ENCODE results near the gene YIPF1. TPM values are rescaled to one million over a fixed set of nuclear protein-coding genes. Genes with fewer than 3 reads are reported as not detected.

Gene YIPF1
- total RNA-seq, 3 donors from 2014 or later (not counting 1 experiment from before 2014, with no cell fraction given), result 13.2 to 20.8 (median 18.0) TPM

- H3K4me3 ChIP-seq (ENCODE audit: low read length), result no peak overlapping the region
- peaks cover 8% of the 10 kb centered on the region for H3K9me3 ChIP-seq (ENCODE audit: control insufficient read depth, insufficient read depth, low read length)
- WGBS (ENCODE audit: insufficient coverage), result no CpG with 5 or more reads among the region's 1 CpG
- H3K4me1 ChIP-seq (ENCODE audit: control insufficient read depth, insufficient read depth, low read length), result no peaks in the 10 kb centered on the region
- peaks cover 15% of the 10 kb centered on the region for H3K36me3 Mint-ChIP-seq
- H3K27ac Mint-ChIP-seq, result no peak overlapping the region
- peaks cover 0 to 2% of the 10 kb centered on the region in 2 donors for H3K9me3 Mint-ChIP-seq
- H3K4me3 Mint-ChIP-seq, result no peak overlapping the region
- DNase-seq, result no peak
- peaks cover 10 to 18% of the 10 kb centered on the region in 2 donors for H3K4me1 Mint-ChIP-seq
- no peak for TF ChIP-seq CTCF (IDR thresholded peaks at IDR 0.05)
- intact Hi-C loops (cut with micrococcal nuclease), result no loop called here
- H3K27ac ChIP-seq (ENCODE audit: low read length), result no peak overlapping the region
- peaks cover 21% of the 10 kb centered on the region for H3K36me3 ChIP-seq (ENCODE audit: control insufficient read depth, insufficient read depth, low read length)
- H3K27me3 ChIP-seq (ENCODE audit: control insufficient read depth, insufficient read depth, low read length), result no peaks in the 10 kb centered on the region
- ATAC-seq, result no peak
- no peaks in the 10 kb centered on the region for H3K27me3 Mint-ChIP-seq (ENCODE audit: low read depth in 2 of 2)
Measured at GRCh38 chr1:53934170-53934765, 44.7 kb upstream of the YIPF1 start.

- no peaks in the 10 kb centered on the region for H3K4me1 ChIP-seq (ENCODE audit: control insufficient read depth, insufficient read depth, low read length)
- no peak overlapping the region for H3K4me3 ChIP-seq (ENCODE audit: low read length)
- peaks cover 8% of the 10 kb centered on the region for H3K9me3 ChIP-seq (ENCODE audit: control insufficient read depth, insufficient read depth, low read length)
- no peaks in the 10 kb centered on the region for H3K27me3 ChIP-seq (ENCODE audit: control insufficient read depth, insufficient read depth, low read length)
- Mint-ChIP-seq H3K4me1 (peaks cover 10 to 16% of the 10 kb centered on the region in 2 donors), H3K4me3 (no peak overlapping the region), H3K27me3 (ENCODE audit: low read depth in 2 of 2) (no peaks in the 10 kb centered on the region), H3K9me3 (peaks cover 0 to 2% of the 10 kb centered on the region in 2 donors), H3K36me3 (peaks cover 15% of the 10 kb centered on the region), H3K27ac (no peak overlapping the region)
- TF ChIP-seq CTCF (IDR thresholded peaks at IDR 0.05), result no peak
- H3K27ac ChIP-seq (ENCODE audit: low read length), result no peak overlapping the region
- WGBS (ENCODE audit: insufficient coverage), result no CpG with 5 or more reads among the region's 2 CpGs
- DNase-seq (no peak), ATAC-seq (no peak)
- peaks cover 36% of the 10 kb centered on the region for H3K36me3 ChIP-seq (ENCODE audit: control insufficient read depth, insufficient read depth, low read length)
- intact Hi-C loops (cut with micrococcal nuclease), result no loop called here
Measured at GRCh38 chr1:53931523-53931922, 41.9 kb upstream of the YIPF1 start.

- Histone ChIP-seq H3K9me3 (ENCODE audit: control insufficient read depth, insufficient read depth, low read length) (peaks cover 8% of the 10 kb centered on the region), H3K27me3 (ENCODE audit: control insufficient read depth, insufficient read depth, low read length) (no peaks in the 10 kb centered on the region), H3K4me3 (ENCODE audit: low read length) (no peak overlapping the region), H3K27ac (ENCODE audit: low read length) (no peak overlapping the region), H3K4me1 (ENCODE audit: control insufficient read depth, insufficient read depth, low read length) (no peaks in the 10 kb centered on the region), H3K36me3 (ENCODE audit: control insufficient read depth, insufficient read depth, low read length) (peaks cover 37% of the 10 kb centered on the region)
- intact Hi-C loops (cut with micrococcal nuclease), result no loop called here
- no peak for TF ChIP-seq CTCF (IDR thresholded peaks at IDR 0.05)
- H3K27ac Mint-ChIP-seq, result peak overlapping the region in 1 of 2 donors; percentile 1
- peaks cover 10 to 16% of the 10 kb centered on the region in 2 donors for H3K4me1 Mint-ChIP-seq
- H3K36me3 Mint-ChIP-seq, result peaks cover 13% of the 10 kb centered on the region
- ATAC-seq (no peak), DNase-seq (no peak)
- no peak overlapping the region for H3K4me3 Mint-ChIP-seq
- H3K27me3 Mint-ChIP-seq (ENCODE audit: low read depth in 2 of 2), result no peaks in the 10 kb centered on the region
- no CpG with 5 or more reads among the region's 3 CpGs for WGBS (ENCODE audit: insufficient coverage)
- H3K9me3 Mint-ChIP-seq, result peaks cover 0 to 2% of the 10 kb centered on the region in 2 donors
Measured at GRCh38 chr1:53930932-53931331, 41.3 kb upstream of the YIPF1 start.
